ENCODE measurements around the gene KDM2B.

DNA sequence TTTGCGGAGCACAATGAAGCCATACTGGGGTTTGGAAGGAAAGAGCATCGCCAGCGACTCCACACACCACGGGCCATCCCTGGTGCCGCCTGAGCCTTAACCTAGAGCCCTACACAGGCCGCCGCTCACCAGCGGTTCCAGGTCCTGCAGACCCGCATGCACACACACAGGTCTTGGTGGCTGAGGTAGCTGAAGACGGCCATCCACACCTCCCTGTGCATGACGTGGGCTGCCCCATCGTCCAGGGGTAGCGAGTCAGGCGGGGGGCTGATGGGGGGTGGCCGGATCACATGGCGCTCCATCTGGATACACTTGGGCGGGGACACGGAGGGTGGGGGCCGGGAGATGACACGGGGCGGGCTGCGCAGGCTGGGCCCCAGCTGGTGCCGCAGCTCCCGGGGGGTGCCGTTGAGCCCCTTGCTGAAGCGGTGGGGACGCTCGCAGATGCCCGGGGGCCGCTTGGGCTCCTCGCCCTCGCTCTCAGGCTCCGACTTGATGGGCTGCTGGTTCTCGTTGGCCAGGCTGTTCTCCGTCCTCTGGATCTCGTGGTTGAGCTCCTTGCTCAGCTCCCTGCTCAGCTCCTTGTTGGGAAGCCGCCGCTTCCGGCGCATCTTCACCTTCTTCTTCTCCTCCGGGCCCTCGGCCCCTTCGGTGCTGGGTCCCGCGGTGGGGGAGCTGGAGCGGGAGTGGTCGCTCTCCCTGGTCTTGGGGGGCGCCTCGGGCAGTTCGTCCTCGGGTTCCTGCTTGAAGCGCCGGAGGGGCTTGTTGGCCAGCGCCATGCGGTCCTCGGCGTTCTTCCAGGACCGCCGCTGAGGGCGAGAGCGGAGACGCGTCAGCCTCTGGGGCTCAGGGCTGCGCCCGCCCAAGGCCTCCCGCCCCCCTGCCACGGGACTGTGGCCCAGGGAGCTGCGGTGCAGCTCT lies 138.5 kb downstream of the KDM2B start:
- TF ChIP-seq, protein P1, sequence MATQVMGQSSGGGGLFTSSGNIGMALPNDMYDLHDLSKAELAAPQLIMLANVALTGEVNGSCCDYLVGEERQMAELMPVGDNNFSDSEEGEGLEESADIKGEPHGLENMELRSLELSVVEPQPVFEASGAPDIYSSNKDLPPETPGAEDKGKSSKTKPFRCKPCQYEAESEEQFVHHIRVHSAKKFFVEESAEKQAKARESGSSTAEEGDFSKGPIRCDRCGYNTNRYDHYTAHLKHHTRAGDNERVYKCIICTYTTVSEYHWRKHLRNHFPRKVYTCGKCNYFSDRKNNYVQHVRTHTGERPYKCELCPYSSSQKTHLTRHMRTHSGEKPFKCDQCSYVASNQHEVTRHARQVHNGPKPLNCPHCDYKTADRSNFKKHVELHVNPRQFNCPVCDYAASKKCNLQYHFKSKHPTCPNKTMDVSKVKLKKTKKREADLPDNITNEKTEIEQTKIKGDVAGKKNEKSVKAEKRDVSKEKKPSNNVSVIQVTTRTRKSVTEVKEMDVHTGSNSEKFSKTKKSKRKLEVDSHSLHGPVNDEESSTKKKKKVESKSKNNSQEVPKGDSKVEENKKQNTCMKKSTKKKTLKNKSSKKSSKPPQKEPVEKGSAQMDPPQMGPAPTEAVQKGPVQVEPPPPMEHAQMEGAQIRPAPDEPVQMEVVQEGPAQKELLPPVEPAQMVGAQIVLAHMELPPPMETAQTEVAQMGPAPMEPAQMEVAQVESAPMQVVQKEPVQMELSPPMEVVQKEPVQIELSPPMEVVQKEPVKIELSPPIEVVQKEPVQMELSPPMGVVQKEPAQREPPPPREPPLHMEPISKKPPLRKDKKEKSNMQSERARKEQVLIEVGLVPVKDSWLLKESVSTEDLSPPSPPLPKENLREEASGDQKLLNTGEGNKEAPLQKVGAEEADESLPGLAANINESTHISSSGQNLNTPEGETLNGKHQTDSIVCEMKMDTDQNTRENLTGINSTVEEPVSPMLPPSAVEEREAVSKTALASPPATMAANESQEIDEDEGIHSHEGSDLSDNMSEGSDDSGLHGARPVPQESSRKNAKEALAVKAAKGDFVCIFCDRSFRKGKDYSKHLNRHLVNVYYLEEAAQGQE (IDR thresholded peaks at IDR 0.05; ENCODE audit: borderline replicate concordance), result no peak
- no peak for TF ChIP-seq EZH2 (IDR thresholded peaks at IDR 0.05; ENCODE audit: borderline replicate concordance, insufficient read depth, low read length, poor library complexity, severe bottlenecking)
- TF ChIP-seq EP300 (conservative IDR thresholded peaks at IDR 0.05; ENCODE audit: poor library complexity, severe bottlenecking), result no peak
- no peak for TF ChIP-seq RAD21 (conservative IDR thresholded peaks at IDR 0.05)
